Measurements from ENCODE around the gene ZNRF4.

- TF ChIP-seq, protein P1, sequence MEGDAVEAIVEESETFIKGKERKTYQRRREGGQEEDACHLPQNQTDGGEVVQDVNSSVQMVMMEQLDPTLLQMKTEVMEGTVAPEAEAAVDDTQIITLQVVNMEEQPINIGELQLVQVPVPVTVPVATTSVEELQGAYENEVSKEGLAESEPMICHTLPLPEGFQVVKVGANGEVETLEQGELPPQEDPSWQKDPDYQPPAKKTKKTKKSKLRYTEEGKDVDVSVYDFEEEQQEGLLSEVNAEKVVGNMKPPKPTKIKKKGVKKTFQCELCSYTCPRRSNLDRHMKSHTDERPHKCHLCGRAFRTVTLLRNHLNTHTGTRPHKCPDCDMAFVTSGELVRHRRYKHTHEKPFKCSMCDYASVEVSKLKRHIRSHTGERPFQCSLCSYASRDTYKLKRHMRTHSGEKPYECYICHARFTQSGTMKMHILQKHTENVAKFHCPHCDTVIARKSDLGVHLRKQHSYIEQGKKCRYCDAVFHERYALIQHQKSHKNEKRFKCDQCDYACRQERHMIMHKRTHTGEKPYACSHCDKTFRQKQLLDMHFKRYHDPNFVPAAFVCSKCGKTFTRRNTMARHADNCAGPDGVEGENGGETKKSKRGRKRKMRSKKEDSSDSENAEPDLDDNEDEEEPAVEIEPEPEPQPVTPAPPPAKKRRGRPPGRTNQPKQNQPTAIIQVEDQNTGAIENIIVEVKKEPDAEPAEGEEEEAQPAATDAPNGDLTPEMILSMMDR (IDR thresholded peaks at IDR 0.05; ENCODE audit: low read depth, low read length), result no peak
- no peak for TF ChIP-seq POLR2A (IDR thresholded peaks at IDR 0.05; ENCODE audit: extremely low read depth, insufficient read length)
These were observed 22.5 kb upstream of the ZNRF4 start for GRCh38 chr19:5432687-5433086.

All from NB4 (cell line).